GM12878 (cell line): ENCODE data around the gene SYNM.

Experiments used
- CHD1 ChIP-seq: IDR thresholded peaks from 2 replicates; pipeline ENCODE4 v1.6.1; 2012; ENCODE audit warnings: low read depth, low read length, improper control_type of control experiment
- CHD2 ChIP-seq: IDR thresholded peaks from 2 replicates; pipeline ENCODE4 v1.6.1; 2011; ENCODE audit warnings: low read depth, low read length, improper control_type of control experiment, borderline replicate concordance
- ZNF24 ChIP-seq: fragments of 450-650 bp; IDR thresholded peaks from 2 replicates; pipeline ENCODE4 v1.6.1; 2017; ENCODE audit warnings: antibody characterized with exemption, mild to moderate bottlenecking

DNA sequence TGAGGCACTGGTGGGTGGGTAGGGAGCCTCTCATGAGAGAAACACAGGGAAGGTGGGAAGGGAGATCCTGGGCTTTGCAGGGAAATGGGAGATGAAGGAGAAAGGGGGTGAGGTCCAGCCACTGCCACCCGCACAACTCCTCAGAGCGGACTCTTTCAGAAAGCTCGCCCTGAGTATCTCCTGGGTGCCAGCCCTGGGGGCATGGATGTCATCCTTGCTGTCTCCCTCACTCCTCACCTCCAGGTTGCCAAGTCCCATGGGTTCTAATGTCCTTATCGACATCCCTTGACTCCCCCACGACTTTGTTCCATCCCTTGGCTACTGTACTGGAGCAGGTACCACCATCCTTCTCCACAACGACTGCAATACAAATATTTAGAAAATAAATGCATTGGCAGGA lies 40.9 kb downstream of the SYNM start:
- TF ChIP-seq ZNF24 = no peak
- TF ChIP-seq CHD2 = no peak
- no peak for TF ChIP-seq CHD1
